CD4-positive, alpha-beta T cell (primary cell): ENCODE measurements around the gene TMEM208. TPM values are rescaled to one million over a fixed set of nuclear protein-coding genes. Genes with fewer than 3 reads are reported as not detected.
A peak's percentile ranks its signal among the peaks of the same experiment; 100 is the strongest.

Experiments
- ATAC-seq: fragments of 200-7000 bp; cut with Tn5 transposase; one replicate; pipeline ENCODE4 v1.10.0; 2022; ENCODE audit warnings: mild to moderate bottlenecking; ENCODE audit not compliant: poor library complexity
- CTCF ChIA-PET: fragments of 350-600 bp; sonication (Branson Sonifier 250); formaldehyde crosslinking; loops from one replicate; lab custom pipeline; 2021; ENCODE audit warnings: antibody characterized with exemption, inconsistent platforms; lab: Charles Lee
- POLR2A ChIA-PET: fragments of 350-600 bp; sonication (Branson Sonifier 250); formaldehyde crosslinking; loops from one replicate; lab custom pipeline; 2021; ENCODE audit warnings: antibody characterized with exemption, inconsistent platforms; lab: Charles Lee
- DNase-seq, 14 experiments: peaks; one replicate each; pipeline ENCODE4 v3.0.0-alpha.2; 2013 to 2020; ENCODE audit warnings: mixed read lengths in 2 of 14
- H3K27ac ChIP-seq, 2 donors: one replicate each; pipeline versions ENCODE4 v1.5.1 to v1.7.0; 2013; ENCODE audit warnings: low read length in 2 of 2, low read depth in 1 of 2, mild to moderate bottlenecking in 1 of 2
- H3K27me3 ChIP-seq, 2 experiments: 1 replicate in 1 of 2; 2 replicates in 1 of 2; pipeline versions ENCODE4 v1.6.1 to v1.7.0; 2013; ENCODE audit warnings: low read length in 2 of 2, control low read depth in 1 of 2, mild to moderate bottlenecking in 1 of 2, moderate library complexity in 1 of 2; ENCODE audit not compliant: insufficient read depth in 2 of 2, control insufficient read depth in 1 of 2
- H3K36me3 ChIP-seq: one replicate; pipeline ENCODE4 v1.6.1; 2013; ENCODE audit warnings: low read length, control low read depth; ENCODE audit not compliant: insufficient read depth
- H3K4me1 ChIP-seq: one replicate; pipeline ENCODE4 v1.6.1; 2013; ENCODE audit warnings: low read length, control low read depth; ENCODE audit not compliant: insufficient read depth
- H3K4me3 ChIP-seq: one replicate; pipeline ENCODE4 v1.5.1; 2013; ENCODE audit warnings: mild to moderate bottlenecking, low read length, moderate library complexity
- H3K9me3 ChIP-seq, 2 experiments: 1 replicate in 1 of 2; 2 replicates in 1 of 2; pipeline versions ENCODE4 v1.6.1 to v1.7.0; 2013; ENCODE audit warnings: low read length in 2 of 2, mild to moderate bottlenecking in 2 of 2, control low read depth in 1 of 2, moderate library complexity in 1 of 2; ENCODE audit not compliant: control insufficient read depth in 1 of 2, insufficient read depth in 1 of 2
- H3K27ac Mint-ChIP-seq: one replicate; pipeline ENCODE4 v1.8.0; 2020; ENCODE audit warnings: mixed read lengths
- H3K27me3 Mint-ChIP-seq: one replicate; pipeline ENCODE4 v1.8.0; 2021; ENCODE audit warnings: mixed read lengths
- H3K36me3 Mint-ChIP-seq: one replicate; pipeline ENCODE4 v1.8.0; 2021; ENCODE audit warnings: low read depth, mixed read lengths
- H3K4me1 Mint-ChIP-seq: one replicate; pipeline ENCODE4 v1.8.0; 2021; ENCODE audit warnings: low read depth, mixed read lengths
- H3K4me3 Mint-ChIP-seq: one replicate; pipeline ENCODE4 v1.8.0; 2020; ENCODE audit warnings: mild to moderate bottlenecking, mixed read lengths
- H3K9me3 Mint-ChIP-seq: one replicate; pipeline ENCODE4 v1.8.0; 2020; ENCODE audit warnings: mixed read lengths
- intact Hi-C, 2 experiments: fragments of 100-400 bp; cut with DNase I in 1 of 2; cut with micrococcal nuclease in 1 of 2; formaldehyde crosslinking; loops; one replicate each; pipeline versions ENCODE4 v1.15.1 to v1.9.0; 2023 to 2025; cut with DNase I, micrococcal nuclease
- total RNA-seq, 174 experiments: library from RNA in 2 of 174; stranded (reverse) in 2 of 174; gene quantifications; one replicate each; pipeline ENCODE4 v1.2.3 and lab custom pipeline; 2021 to 2026
- TF ChIP-seq, protein P1 (sequence below): fragments of 200-600 bp; IDR thresholded peaks from one replicate; pipeline ENCODE4 v1.8.0; 2022; ENCODE audit warnings: antibody characterized with exemption, mild to moderate bottlenecking

Gene TMEM208
- total RNA-seq, 2 experiments from 2014 or later: 35.8 to 37.6 TPM

GRCh38 chr16:67256701-67257230 lies 29.8 kb downstream of the TMEM208 start:
- DNase-seq: peak in 1 of 14 experiments; percentile 9
- no peak overlapping the region for H3K27ac Mint-ChIP-seq
- peaks cover 14% of the 10 kb centered on the region for H3K27me3 Mint-ChIP-seq
- Histone ChIP-seq H3K4me1 (no peaks in the 10 kb centered on the region), H3K9me3 (no peaks in the 10 kb centered on the region), H3K27me3 (peaks cover 0 to 7% of the 10 kb centered on the region in 2 experiments), H3K27ac (no peak overlapping the region), H3K36me3 (no peaks in the 10 kb centered on the region), H3K4me3 (no peak overlapping the region)
- ChIA-PET POLR2A (no interaction called here), CTCF (no interaction called here)
- no peak for ATAC-seq
- H3K4me1 Mint-ChIP-seq: no peaks in the 10 kb centered on the region
- intact Hi-C loops: no loop called here
- no peaks in the 10 kb centered on the region for H3K9me3 Mint-ChIP-seq
- H3K4me3 Mint-ChIP-seq: no peak overlapping the region
- H3K36me3 Mint-ChIP-seq: no peaks in the 10 kb centered on the region
- TF ChIP-seq, protein P1, sequence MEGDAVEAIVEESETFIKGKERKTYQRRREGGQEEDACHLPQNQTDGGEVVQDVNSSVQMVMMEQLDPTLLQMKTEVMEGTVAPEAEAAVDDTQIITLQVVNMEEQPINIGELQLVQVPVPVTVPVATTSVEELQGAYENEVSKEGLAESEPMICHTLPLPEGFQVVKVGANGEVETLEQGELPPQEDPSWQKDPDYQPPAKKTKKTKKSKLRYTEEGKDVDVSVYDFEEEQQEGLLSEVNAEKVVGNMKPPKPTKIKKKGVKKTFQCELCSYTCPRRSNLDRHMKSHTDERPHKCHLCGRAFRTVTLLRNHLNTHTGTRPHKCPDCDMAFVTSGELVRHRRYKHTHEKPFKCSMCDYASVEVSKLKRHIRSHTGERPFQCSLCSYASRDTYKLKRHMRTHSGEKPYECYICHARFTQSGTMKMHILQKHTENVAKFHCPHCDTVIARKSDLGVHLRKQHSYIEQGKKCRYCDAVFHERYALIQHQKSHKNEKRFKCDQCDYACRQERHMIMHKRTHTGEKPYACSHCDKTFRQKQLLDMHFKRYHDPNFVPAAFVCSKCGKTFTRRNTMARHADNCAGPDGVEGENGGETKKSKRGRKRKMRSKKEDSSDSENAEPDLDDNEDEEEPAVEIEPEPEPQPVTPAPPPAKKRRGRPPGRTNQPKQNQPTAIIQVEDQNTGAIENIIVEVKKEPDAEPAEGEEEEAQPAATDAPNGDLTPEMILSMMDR: no peak

DNA sequence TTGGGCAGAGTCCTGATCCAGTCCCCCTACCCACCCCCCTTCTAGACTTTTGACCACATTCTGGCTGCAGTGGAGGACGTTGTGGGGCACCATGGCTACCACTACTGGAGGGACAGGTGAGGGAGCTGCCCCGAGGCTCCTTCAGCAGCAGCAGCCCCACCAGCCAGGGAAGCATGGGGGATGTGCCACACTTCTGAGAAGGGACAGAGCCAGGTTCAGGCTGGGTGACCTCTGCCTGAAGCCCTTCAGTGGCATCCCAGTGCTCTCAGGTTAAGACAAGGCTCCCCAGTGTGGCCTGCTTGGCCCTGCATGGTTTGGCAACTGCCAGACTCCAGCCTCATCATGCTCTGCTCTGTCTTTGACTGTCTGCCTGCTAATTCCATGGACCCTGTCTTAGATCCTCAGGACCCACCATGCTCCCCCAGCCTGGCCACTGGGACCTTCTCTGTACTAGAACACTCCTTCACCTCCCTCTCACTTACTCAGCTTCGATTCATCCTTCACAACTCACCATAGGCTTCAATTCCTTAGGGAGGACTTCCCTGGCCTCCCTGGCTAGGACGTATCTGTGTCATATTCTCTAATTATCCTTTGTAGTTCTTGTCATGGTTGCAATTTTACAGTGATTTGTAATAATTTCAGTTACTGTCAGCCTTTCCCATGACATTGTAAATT lies 30.7 kb downstream of the TMEM208 start:
- H3K27ac Mint-ChIP-seq: no peak overlapping the region
- DNase-seq: peak in 1 of 14 experiments; percentile 5

GRCh38 chr16:67258161-67258835 lies 31.4 kb downstream of the TMEM208 start:
- POLR2A ChIA-PET: no interaction called here
- no peaks in the 10 kb centered on the region for H3K4me1 ChIP-seq
- H3K9me3 Mint-ChIP-seq: no peaks in the 10 kb centered on the region
- no peaks in the 10 kb centered on the region for H3K9me3 ChIP-seq
- no peak overlapping the region for H3K27ac ChIP-seq
- H3K36me3 ChIP-seq: no peaks in the 10 kb centered on the region
- no peaks in the 10 kb centered on the region for H3K4me1 Mint-ChIP-seq
- peaks cover 12% of the 10 kb centered on the region for H3K27me3 Mint-ChIP-seq
- intact Hi-C loops: no loop called here
- no peak for ATAC-seq
- no peak overlapping the region for H3K4me3 Mint-ChIP-seq
- no peak overlapping the region for H3K27ac Mint-ChIP-seq
- no peaks in the 10 kb centered on the region for H3K36me3 Mint-ChIP-seq
- H3K4me3 ChIP-seq: no peak overlapping the region
- CTCF ChIA-PET: no interaction called here
- TF ChIP-seq, protein P1: no peak
- peaks cover 7 to 12% of the 10 kb centered on the region in 2 experiments for H3K27me3 ChIP-seq
- peak in 1 of 14 experiments; percentile 6 for DNase-seq

More for the DNA sequence above, 30.7 kb downstream of the TMEM208 start:
- ATAC-seq: no peak
- TF ChIP-seq, protein P1: no peak
- no peak overlapping the region for H3K4me3 ChIP-seq
- POLR2A ChIA-PET: no interaction called here
- no peaks in the 10 kb centered on the region for H3K36me3 ChIP-seq
- H3K27ac ChIP-seq: no peak overlapping the region
- Mint-ChIP-seq H3K4me3 (no peak overlapping the region), H3K4me1 (no peaks in the 10 kb centered on the region), H3K9me3 (no peaks in the 10 kb centered on the region), H3K27me3 (peaks cover 12% of the 10 kb centered on the region), H3K36me3 (no peaks in the 10 kb centered on the region)
- CTCF ChIA-PET: no interaction called here
- no peaks in the 10 kb centered on the region for H3K4me1 ChIP-seq
- peaks cover 5 to 7% of the 10 kb centered on the region in 2 experiments for H3K27me3 ChIP-seq
- intact Hi-C loops: no loop called here
- H3K9me3 ChIP-seq: no peaks in the 10 kb centered on the region
